ENCODE measurements around the gene CARNS1.
A peak's percentile ranks its signal among the peaks of the same experiment; 100 is the strongest.

DNA sequence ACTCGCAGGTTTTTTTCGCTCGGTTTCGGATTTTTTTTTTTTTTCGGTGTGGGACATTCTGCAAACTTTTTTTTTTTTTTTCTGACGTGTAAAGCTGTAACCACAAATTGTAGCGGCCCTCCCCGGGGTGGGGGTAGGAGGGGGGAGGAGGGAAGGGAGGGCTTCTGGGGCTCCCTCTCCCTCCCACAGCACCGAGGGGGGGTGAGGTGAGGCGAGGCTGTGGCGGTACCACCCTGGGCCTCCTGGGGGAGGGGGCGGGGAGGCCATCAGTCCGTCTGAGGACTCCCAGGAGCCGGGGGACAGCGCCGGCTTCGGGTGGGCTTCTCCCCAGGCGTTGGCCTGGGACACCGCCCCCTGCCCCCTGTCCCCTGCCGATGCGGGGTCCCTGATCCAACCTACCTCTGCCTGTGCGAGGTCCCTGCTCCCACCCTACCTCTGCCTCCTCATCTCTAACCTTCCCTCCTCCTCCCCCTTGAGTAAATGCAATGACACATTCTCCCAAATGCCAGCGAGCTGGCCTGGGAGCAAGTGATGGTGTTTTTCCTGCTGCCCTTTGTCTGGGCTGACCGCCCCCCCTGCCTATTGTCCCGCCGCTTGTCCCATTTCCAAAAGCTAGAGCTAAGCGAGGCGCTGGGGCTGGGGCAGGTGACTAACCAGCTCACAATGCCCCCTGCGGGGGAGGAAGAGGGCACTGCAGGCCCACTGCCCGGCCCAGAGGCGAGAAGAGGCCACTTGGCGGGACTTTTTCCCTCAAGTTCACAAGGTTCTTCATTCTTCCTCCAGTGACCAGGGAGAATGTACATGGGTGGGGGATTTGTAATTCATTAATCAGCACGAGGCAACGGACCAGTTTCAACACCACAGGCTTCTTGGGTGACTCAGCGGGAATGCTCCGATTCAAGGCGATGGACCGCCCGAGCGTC, 41.6 kb upstream of the CARNS1 start:
- TF ChIP-seq, protein P1, sequence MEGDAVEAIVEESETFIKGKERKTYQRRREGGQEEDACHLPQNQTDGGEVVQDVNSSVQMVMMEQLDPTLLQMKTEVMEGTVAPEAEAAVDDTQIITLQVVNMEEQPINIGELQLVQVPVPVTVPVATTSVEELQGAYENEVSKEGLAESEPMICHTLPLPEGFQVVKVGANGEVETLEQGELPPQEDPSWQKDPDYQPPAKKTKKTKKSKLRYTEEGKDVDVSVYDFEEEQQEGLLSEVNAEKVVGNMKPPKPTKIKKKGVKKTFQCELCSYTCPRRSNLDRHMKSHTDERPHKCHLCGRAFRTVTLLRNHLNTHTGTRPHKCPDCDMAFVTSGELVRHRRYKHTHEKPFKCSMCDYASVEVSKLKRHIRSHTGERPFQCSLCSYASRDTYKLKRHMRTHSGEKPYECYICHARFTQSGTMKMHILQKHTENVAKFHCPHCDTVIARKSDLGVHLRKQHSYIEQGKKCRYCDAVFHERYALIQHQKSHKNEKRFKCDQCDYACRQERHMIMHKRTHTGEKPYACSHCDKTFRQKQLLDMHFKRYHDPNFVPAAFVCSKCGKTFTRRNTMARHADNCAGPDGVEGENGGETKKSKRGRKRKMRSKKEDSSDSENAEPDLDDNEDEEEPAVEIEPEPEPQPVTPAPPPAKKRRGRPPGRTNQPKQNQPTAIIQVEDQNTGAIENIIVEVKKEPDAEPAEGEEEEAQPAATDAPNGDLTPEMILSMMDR (IDR thresholded peaks at IDR 0.05) = peak in 1 of 2 donors; percentile 52
- TF ChIP-seq POLR2A (IDR thresholded peaks at IDR 0.05) (peak in 1 of 2 donors; percentile 15), POLR2AphosphoS5 (IDR thresholded peaks at IDR 0.05) (peak in 2 of 3 donors; percentile 59 to 62), EP300 (IDR thresholded peaks at IDR 0.05) (no peak)
